GM23248 (cell line): ENCODE results near the gene CHMP4A.

Experiments
- EZH2 ChIP-seq: fragments of 200-600 bp; sonication (generic); IDR thresholded peaks from 2 replicates; pipeline ENCODE4 v1.6.1; 2018; ENCODE audit warnings: antibody characterized with exemption, mild to moderate bottlenecking; ENCODE audit not compliant: insufficient read depth, poor library complexity, severe bottlenecking
- EZH2phosphoT487 ChIP-seq: fragments of 200-600 bp; sonication (generic); IDR thresholded peaks from 2 replicates; pipeline ENCODE4 v1.6.1; 2018; ENCODE audit warnings: antibody characterized with exemption, moderate library complexity, mild to moderate bottlenecking, low read depth; ENCODE audit not compliant: insufficient read depth

- TF ChIP-seq EZH2 (no peak), EZH2phosphoT487 (no peak)
Measured at GRCh38 chr14:24188251-24189058, 24.8 kb downstream of the CHMP4A start, which contains the start of gene IPO4.
